Ishikawa (cell line): ENCODE measurements around the gene DNAJB1.

Source experiments
- CEBPB ChIP-seq: IDR thresholded peaks from 2 replicates; pipeline ENCODE4 v1.6.1; 2012
- CREB1 ChIP-seq: IDR thresholded peaks from 2 replicates; pipeline ENCODE4 v1.6.1; 2012; ENCODE audit warnings: low read depth
- EGR1 ChIP-seq: IDR thresholded peaks from 2 replicates; pipeline ENCODE4 v1.6.1; 2012
- EP300 ChIP-seq: IDR thresholded peaks from 2 replicates; pipeline ENCODE4 v1.6.1; 2012; ENCODE audit warnings: borderline replicate concordance
- FOXM1 ChIP-seq: IDR thresholded peaks from 2 replicates; pipeline ENCODE4 v1.6.1; 2012; ENCODE audit warnings: low read depth, borderline replicate concordance
- NFIC ChIP-seq: IDR thresholded peaks from 2 replicates; pipeline ENCODE4 v1.6.1; 2012
- RAD21 ChIP-seq: IDR thresholded peaks from 2 replicates; pipeline ENCODE4 v1.6.1; 2012; ENCODE audit warnings: low read depth
- REST ChIP-seq: IDR thresholded peaks from 2 replicates; pipeline ENCODE4 v1.6.1; 2012; ENCODE audit warnings: low read depth, mild to moderate bottlenecking
- TAF1 ChIP-seq: IDR thresholded peaks from 2 replicates; pipeline ENCODE4 v1.6.1; 2012; ENCODE audit warnings: low read depth, mild to moderate bottlenecking
- TCF12 ChIP-seq: IDR thresholded peaks from 2 replicates; pipeline ENCODE4 v1.6.1; 2012; ENCODE audit warnings: low read depth
- TEAD4 ChIP-seq: IDR thresholded peaks from 2 replicates; pipeline ENCODE4 v1.6.1; 2012
- USF1 ChIP-seq: IDR thresholded peaks from 2 replicates; pipeline ENCODE4 v1.6.1; 2012
- YY1 ChIP-seq: IDR thresholded peaks from 2 replicates; pipeline ENCODE4 v1.6.1; 2012; ENCODE audit warnings: low read depth
- ZBTB7A ChIP-seq: IDR thresholded peaks from 2 replicates; pipeline ENCODE4 v1.6.1; 2012; ENCODE audit warnings: low read depth

- no peak for TF ChIP-seq NFIC
- TF ChIP-seq CEBPB: no peak
- TF ChIP-seq EP300: no peak
- TF ChIP-seq EGR1: no peak
- no peak for TF ChIP-seq TAF1
- no peak for TF ChIP-seq REST
- no peak for TF ChIP-seq CREB1
- no peak for TF ChIP-seq RAD21
- no peak for TF ChIP-seq ZBTB7A
- no peak for TF ChIP-seq TEAD4
- no peak for TF ChIP-seq YY1
- TF ChIP-seq TCF12: no peak
- no peak for TF ChIP-seq USF1
- no peak for TF ChIP-seq FOXM1
Observed at GRCh38 chr19:14517446-14517839, 754 bp downstream of the DNAJB1 start.
